Right lung (tissue), 10 donors: Measurements from ENCODE around the gene NUDCD3. TPM values are rescaled to one million over a fixed set of nuclear protein-coding genes. Genes with fewer than 3 reads are reported as not detected.
A peak's percentile ranks its signal among the peaks of the same experiment; 100 is the strongest.

Experiments
- DNase-seq, 2 donors: peaks; one replicate each; pipeline ENCODE4 v3.0.0-alpha.2; 2013
- long read RNA-seq, 8 donors: transcript quantifications; one replicate each; lab custom pipeline, GENCODE V29; 2026
- polyA plus RNA-seq, 5 donors: library from polyadenylated mRNA; unstranded; fragments of 120-200 nt; gene quantifications; one replicate each; pipeline versions ENCODE4 v1.2.1 to v1.2.3, GENCODE V29; 2013; ENCODE audit warnings: inconsistent platforms in 1 of 5, low replicate concordance in 1 of 5; ENCODE audit not compliant: insufficient read length in 5 of 5, insufficient read depth in 1 of 5

Gene NUDCD3
- polyA plus RNA-seq = 10 to 100 TPM; 79.4 to 95.3 (median 83.8) TPM
- long read RNA-seq, donor 1, full-length matches to known transcripts = 17 of 2,174 reads
- long read RNA-seq, donor 1, partial matches to known transcripts = 2,157 of 2,174 reads
- long read RNA-seq, donor 1, other reads (novel, unspliced or antisense) = 0 of 2,174 reads
- long read RNA-seq, donor 2, full-length matches to known transcripts = 7 of 7 reads
- long read RNA-seq, donor 2, partial matches to known transcripts = 0 of 7 reads
- long read RNA-seq, donor 2, other reads (novel, unspliced or antisense) = 0 of 7 reads
- long read RNA-seq, donor 3, full-length matches to known transcripts = 9 of 20 reads
- long read RNA-seq, donor 3, partial matches to known transcripts = 0 of 20 reads
- long read RNA-seq, donor 3, other reads (novel, unspliced or antisense) = 11 of 20 reads
- long read RNA-seq, donor 4, full-length matches to known transcripts = 9 of 20 reads
- long read RNA-seq, donor 4, partial matches to known transcripts = 6 of 20 reads
- long read RNA-seq, donor 4, other reads (novel, unspliced or antisense) = 5 of 20 reads
- long read RNA-seq, donor 5, full-length matches to known transcripts = 10 of 2,004 reads
- long read RNA-seq, donor 5, partial matches to known transcripts = 1,989 of 2,004 reads
- long read RNA-seq, donor 5, other reads (novel, unspliced or antisense) = 5 of 2,004 reads
- long read RNA-seq, donor 6, full-length matches to known transcripts = 10 of 28 reads
- long read RNA-seq, donor 6, partial matches to known transcripts = 18 of 28 reads
- long read RNA-seq, donor 6, other reads (novel, unspliced or antisense) = 0 of 28 reads
- long read RNA-seq, donor 7, full-length matches to known transcripts = 21 of 27 reads
- long read RNA-seq, donor 7, partial matches to known transcripts = 6 of 27 reads
- long read RNA-seq, donor 7, other reads (novel, unspliced or antisense) = 0 of 27 reads
- long read RNA-seq, donor 8, full-length matches to known transcripts = 8 of 8 reads
- long read RNA-seq, donor 8, partial matches to known transcripts = 0 of 8 reads
- long read RNA-seq, donor 8, other reads (novel, unspliced or antisense) = 0 of 8 reads

- DNase-seq = peak; percentile 86
Measured at GRCh38 chr7:44490351-44491200, at the start of gene NUDCD3. Gene NUDCD3 (minus strand): TSS chr7:44490658. CDS start chr7:44490600, 58 bp downstream.

- no peak for DNase-seq
Measured at GRCh38 chr7:44539669-44540506, 49.4 kb upstream of the NUDCD3 start.

DNA sequence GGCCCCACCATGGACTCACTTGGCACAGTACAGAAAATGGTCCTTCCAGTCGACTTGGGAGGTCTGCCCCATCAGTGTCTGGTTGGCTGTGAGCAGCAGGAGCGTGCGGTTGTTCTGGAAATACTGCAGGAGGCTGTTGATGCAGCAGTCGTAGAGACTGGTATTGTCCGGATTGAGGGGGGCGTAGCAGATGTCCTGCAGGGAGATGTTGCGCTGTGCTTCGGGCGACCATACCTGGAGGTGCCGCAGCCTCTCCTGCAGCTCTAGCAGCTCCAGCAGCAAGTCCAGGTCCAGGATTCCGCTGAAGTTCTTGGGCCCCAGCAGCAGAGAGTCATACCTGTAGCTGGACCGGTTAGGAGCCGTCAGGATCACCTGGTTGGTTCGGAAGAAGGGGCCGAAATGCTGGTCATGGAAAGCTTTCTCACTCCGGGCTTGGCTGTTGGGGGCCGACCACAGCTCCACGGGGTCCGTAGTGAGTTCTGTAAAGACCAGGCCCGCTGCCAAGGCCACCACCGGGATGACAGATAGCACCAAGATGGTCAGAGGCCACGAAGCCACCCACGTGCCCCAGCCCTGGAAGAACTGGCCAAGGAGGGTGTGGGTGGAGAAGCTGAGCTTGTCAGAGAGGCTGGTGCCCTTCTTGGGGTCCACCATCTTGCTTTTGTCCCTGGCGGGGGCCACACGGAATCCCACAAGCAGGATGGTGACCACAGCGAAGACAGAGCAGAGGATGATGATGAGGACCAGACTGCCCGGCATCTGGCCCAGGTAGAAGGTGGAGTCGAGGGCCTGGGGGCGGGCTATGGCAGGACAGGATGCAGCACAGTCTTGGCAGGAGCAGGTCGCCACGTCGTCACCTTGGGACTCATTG is 48.6 kb upstream of the NUDCD3 start:
- DNase-seq = no peak

- no peak for DNase-seq
Measured at GRCh38 chr7:44538093-44538797, 47.8 kb upstream of the NUDCD3 start.

GRCh38 chr7:44537442-44537841 is 47.0 kb upstream of the NUDCD3 start:
- DNase-seq = no peak

- DNase-seq = no peak
Measured at GRCh38 chr7:44536090-44536489, 45.6 kb upstream of the NUDCD3 start.

GRCh38 chr7:44535348-44536064 is 45.0 kb upstream of the NUDCD3 start:
- no peak for DNase-seq

DNA sequence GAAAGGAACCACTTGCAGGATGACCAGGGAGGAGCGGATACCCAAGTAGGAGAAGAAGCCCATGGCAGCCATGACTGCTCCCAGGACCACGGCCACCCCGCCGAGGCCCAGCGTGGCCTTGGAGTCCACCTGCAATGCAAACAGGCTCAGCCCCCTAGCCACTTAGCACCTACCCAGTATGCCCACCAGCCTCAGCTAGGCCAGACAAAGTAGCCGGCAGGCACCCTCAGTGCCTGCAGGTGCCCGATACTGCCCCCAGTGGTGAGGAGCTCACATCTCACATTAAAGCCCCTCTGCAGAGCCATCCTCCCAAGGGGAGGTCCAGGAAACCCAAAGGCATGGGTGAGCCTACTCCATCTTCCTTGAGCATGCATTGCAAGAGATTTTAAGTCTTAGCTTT is 44.0 kb upstream of the NUDCD3 start:
- no peak for DNase-seq

DNA sequence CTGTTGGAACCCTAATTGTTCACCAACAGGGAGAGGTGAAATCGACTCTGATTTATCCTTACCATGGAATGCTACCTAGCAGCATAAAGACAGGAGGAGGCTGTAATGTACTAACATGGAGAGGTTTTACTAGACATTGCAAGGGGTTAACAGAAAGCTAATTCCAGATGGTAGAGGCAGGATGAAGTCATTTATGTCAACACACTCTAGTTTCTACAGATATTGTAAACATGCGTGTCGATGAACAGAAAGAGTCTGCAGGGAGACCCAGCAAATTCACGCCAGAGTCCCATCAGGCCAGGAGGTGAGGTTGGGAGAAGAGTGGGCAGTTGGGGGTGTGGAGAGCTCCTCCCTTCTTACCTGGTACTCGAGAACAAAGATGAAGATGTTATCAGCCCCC is 43.6 kb upstream of the NUDCD3 start:
- DNase-seq = peak in 1 of 2 donors; percentile 7

DNA sequence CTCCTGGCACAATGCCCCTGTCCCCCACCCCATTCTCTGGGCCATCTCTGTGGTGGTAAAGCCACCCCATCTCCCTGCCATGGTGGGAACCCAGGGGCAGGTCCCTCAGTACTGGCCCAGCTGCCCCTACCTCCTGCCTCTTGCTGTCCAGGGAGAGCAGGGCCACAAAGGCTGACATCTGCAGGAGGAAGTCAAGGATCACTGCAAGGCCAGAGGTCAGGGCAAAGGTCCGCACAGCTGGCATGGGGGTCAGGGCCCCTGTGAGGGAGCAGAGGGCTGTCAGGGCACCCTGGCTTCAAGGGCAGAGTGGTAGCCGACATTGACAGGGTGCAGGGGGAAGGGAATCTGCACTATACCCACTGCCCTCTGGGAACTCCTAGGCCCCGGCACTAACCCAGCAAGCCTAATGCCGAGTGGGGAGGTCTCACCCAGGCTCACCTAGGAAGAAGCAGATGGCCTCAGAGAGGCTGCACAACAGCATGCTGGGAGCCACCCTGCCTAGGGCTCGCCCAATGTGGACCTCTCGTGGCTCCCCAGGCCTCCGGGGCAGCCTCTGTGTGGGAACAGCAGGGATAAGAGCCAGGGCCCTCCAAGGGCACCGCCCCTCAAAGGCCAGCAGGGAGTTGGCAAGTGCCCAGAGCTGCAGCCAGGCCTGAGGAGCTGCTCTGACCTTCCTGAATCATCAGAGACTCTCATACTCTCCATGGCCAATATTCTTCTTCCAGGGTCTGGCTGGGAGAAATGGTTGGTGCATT is 43.0 kb upstream of the NUDCD3 start:
- DNase-seq = no peak

GRCh38 chr7:44531421-44532380 is 41.2 kb upstream of the NUDCD3 start:
- no peak for DNase-seq

GRCh38 chr7:44530990-44531389 is 40.5 kb upstream of the NUDCD3 start:
- DNase-seq = no peak

DNA sequence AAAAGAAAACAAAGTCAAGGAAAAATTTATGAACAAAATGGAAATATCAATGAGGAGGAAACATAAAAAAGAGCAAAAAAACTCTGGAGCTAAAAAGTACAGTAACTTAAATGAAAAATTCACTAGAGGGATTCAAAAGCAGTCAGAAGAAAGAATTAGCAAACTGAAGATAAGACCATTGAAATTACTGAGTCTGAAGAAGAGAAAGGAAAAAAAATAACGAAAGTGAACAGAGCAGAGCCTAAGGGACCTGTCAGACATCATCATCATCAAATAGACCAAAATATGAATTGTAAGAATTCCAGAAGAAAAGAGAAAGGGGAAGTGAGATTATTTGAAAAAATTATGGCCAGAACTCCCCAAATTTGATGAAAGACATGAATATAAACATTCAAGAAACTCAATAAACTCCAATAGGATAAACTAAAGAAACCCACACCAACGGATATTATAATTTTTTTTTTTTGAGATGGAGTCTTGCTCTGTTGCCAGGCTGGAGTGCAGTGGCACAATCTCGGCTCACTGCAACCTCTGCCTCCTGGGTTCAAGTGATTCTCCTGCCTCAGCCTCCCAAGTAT is 34.4 kb upstream of the NUDCD3 start:
- no peak for DNase-seq

DNA sequence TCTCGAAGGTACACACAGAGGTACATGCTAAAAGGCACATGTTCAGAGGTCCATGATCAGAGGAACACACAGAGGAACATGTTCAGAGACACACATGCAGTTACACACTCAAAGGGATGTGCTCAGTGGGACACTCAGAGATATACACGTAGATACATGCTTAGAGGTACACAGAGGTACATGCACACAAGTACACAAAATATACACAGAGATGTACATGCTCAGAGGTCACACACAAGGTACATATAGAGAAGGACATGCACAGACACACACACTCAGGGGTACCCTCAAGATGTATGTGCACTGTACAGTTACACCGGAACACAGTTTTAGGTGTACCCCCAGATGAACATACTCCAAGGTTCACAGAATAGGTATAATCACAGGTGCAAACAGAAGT is 31.9 kb upstream of the NUDCD3 start:
- no peak for DNase-seq

DNA sequence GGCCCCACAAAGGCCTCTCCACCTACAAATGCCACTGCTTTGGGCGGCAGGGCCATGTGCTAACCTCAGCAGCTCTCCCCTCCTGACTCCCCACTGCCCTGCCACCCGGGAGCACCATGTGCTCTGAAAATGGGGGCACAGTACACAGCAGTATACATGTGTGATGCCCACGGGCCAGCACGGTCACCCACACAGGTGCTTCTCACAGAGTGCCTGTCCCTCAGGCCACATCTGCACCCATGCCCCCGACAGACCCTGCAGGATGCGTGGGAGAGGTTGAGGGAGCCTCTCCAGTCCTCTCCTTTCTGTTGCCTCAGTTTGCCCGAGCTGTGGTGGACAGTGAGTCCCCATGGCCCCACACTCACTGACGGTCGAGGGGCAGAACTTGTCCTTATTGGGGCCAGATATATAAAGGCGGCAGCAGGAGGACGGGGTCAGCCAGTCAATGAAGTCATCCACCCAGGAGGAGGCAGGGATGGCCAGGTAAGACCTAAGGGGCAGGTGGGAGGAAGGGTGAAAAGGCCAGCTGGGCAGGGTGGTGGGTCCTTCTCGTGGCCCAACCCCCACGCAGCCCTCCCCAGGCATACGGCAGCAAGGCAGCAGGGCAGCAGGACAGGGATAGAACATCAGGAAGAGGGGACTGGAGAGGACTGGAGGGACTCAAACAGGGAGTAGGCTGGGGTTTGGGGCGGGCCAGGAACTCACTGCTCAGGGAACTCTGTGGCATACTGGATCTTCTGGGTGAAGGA is 31.1 kb upstream of the NUDCD3 start:
- no peak for DNase-seq
